Stimulated activated naive B cell treated with anti-CD40 and anti-IgM and Interleukin-4, amounts not matched to agents 10 μg/mL and 1 μg/mL and 100 μg/mL, for 72 hours (primary cell): Measurements from ENCODE around the gene SLC10A2.
"Not testable (repeated sequence)": the region's sequence is repeated elsewhere in the genome, so short reads cannot be mapped to it uniquely, and the experiment has no call there.

Experiments
- ATAC-seq, 2 donors: fragments of 150-1000 bp; cut with Tn5 transposase; replicated peaks; 2 replicates each; pipeline ENCODE4 v1.10.0; 2021; ENCODE audit warnings: moderate library complexity in 1 of 2
- DNase-seq: peaks from one replicate; pipeline ENCODE4 v3.0.0; 2021
- H3K27ac Mint-ChIP-seq: one replicate; pipeline ENCODE4 v1.8.0; 2022; ENCODE audit warnings: mild to moderate bottlenecking, mixed read lengths
- H3K27me3 Mint-ChIP-seq, 2 donors: one replicate each; pipeline ENCODE4 v1.8.0; 2022; ENCODE audit warnings: mixed read lengths in 2 of 2
- H3K36me3 Mint-ChIP-seq, 2 donors: one replicate each; pipeline ENCODE4 v1.8.0; 2022; ENCODE audit warnings: mixed read lengths in 2 of 2, mild to moderate bottlenecking in 1 of 2
- H3K4me1 Mint-ChIP-seq, 2 donors: one replicate each; pipeline ENCODE4 v1.8.0; 2022; ENCODE audit warnings: mixed read lengths in 2 of 2, mild to moderate bottlenecking in 1 of 2
- H3K4me3 Mint-ChIP-seq, 2 donors: one replicate each; pipeline ENCODE4 v1.8.0; 2022; ENCODE audit warnings: mild to moderate bottlenecking in 2 of 2, mixed read lengths in 2 of 2, moderate library complexity in 1 of 2
- H3K9me3 Mint-ChIP-seq, 2 donors: one replicate each; pipeline ENCODE4 v1.8.0; 2022; ENCODE audit warnings: mixed read lengths in 2 of 2, mild to moderate bottlenecking in 1 of 2

SLC10A2 gene, protein sequence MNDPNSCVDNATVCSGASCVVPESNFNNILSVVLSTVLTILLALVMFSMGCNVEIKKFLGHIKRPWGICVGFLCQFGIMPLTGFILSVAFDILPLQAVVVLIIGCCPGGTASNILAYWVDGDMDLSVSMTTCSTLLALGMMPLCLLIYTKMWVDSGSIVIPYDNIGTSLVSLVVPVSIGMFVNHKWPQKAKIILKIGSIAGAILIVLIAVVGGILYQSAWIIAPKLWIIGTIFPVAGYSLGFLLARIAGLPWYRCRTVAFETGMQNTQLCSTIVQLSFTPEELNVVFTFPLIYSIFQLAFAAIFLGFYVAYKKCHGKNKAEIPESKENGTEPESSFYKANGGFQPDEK

GRCh38 chr13:103066079-103066780 is at the start of gene SLC10A2:
TSS of gene SLC10A2 (minus strand) at chr13:103066417. CDS start at chr13:103066249, 168 bp downstream.
- no peaks in the 10 kb centered on the region for H3K9me3 Mint-ChIP-seq
- peaks cover 3 to 11% of the 10 kb centered on the region in 2 donors for H3K4me1 Mint-ChIP-seq
- H3K4me3 Mint-ChIP-seq, result no peak within 1 kb of the TSS
- ATAC-seq (no peak), DNase-seq (no peak)
- H3K36me3 Mint-ChIP-seq, result no peaks in the 10 kb centered on the region
- no peak within 1 kb of the TSS for H3K27ac Mint-ChIP-seq
- H3K27me3 Mint-ChIP-seq, result no peaks in the 10 kb centered on the region

GRCh38 chr13:103107580-103107979 is 41.4 kb upstream of the SLC10A2 start:
- H3K4me3 Mint-ChIP-seq, result no peak overlapping the region
- H3K27me3 Mint-ChIP-seq, result no peaks in the 10 kb centered on the region
- no peaks in the 10 kb centered on the region for H3K36me3 Mint-ChIP-seq
- DNase-seq, result no peak
- no peaks in the 10 kb centered on the region for H3K4me1 Mint-ChIP-seq
- H3K9me3 Mint-ChIP-seq, result no peaks in the 10 kb centered on the region
- no peak overlapping the region for H3K27ac Mint-ChIP-seq
- ATAC-seq, result no peak

- no peak for ATAC-seq
- Mint-ChIP-seq H3K4me3 (no peak overlapping the region), H3K27me3 (no peaks in the 10 kb centered on the region)
These were observed 38.1 kb upstream of the SLC10A2 start for GRCh38 chr13:103104340-103104739.

DNA sequence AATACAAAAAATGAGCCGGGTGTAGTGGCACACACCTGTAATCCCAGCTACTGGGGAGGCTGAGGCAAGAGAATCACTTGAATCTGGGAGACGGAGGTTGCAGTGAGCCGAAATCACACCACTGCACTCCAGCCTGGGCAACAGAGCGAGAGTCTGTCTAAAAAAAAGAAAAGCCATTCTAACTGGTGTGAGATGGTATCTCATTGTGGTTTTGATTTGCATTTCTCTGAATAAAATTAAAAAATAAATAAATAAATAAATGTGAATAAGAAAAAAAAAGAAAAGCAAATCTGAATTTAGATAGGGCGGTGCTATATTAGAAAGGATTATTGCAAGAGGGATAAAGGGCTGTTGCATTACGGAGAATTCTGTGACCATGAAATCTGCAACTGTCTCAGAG is 37.2 kb upstream of the SLC10A2 start:
- H3K36me3 Mint-ChIP-seq, H3K4me1 Mint-ChIP-seq, ATAC-seq, H3K9me3 Mint-ChIP-seq, H3K27ac Mint-ChIP-seq, DNase-seq, H3K4me3 Mint-ChIP-seq, H3K27me3 Mint-ChIP-seq: not testable (repeated sequence)

More at GRCh38 chr13:103104340-103104739, 38.1 kb upstream of the SLC10A2 start:
- DNase-seq, result no peak
- peaks cover 0 to 1% of the 10 kb centered on the region in 2 donors for H3K4me1 Mint-ChIP-seq
- no peaks in the 10 kb centered on the region for H3K9me3 Mint-ChIP-seq
- no peak overlapping the region for H3K27ac Mint-ChIP-seq
- no peaks in the 10 kb centered on the region for H3K36me3 Mint-ChIP-seq

DNA sequence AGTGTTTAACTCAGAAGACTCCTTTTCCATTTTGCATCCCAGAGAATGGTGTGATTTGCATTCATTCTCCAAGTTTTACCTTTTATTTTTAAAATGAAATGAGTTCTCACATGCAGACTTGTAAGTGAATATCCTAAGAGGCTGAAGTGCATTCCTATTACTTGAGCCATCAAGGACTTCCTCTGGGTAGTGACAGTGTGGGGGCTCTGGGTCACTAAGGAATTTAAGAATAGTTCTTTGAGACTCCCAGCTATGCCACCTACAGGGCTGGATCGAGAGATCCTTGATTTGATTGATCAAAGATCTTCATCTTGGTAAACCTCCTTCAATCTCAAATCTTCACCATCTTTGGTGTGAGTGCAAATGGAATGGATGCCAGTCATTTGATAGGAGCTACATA is 36.3 kb upstream of the SLC10A2 start:
- Mint-ChIP-seq H3K36me3 (no peaks in the 10 kb centered on the region), H3K9me3 (no peaks in the 10 kb centered on the region), H3K4me3 (no peak overlapping the region), H3K27me3 (no peaks in the 10 kb centered on the region), H3K4me1 (peaks cover 0 to 1% of the 10 kb centered on the region in 2 donors), H3K27ac (no peak overlapping the region)
- DNase-seq (no peak), ATAC-seq (no peak)

DNA sequence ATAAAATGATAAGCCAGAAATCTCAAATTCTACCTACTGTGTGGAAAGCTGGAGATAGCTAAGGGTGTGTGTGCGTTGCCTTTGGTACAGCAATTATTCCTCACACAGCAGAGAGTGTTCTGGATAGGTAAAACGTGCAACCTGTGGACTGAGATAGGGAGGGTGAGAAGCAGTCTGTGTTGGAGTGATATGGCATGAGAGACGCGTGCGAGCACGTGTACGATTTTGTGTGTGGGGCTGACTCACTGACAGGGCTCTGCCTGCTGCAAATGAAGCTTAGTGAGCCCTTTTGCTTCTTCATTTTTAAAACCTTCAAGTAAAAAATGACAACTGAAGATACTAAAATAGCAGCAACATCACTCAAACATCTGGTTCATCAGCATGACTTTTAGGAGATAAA is 35.7 kb upstream of the SLC10A2 start:
- DNase-seq, result no peak
- peaks cover 0 to 1% of the 10 kb centered on the region in 2 donors for H3K4me1 Mint-ChIP-seq
- H3K27me3 Mint-ChIP-seq, result no peaks in the 10 kb centered on the region
- H3K27ac Mint-ChIP-seq, result no peak overlapping the region
- no peaks in the 10 kb centered on the region for H3K9me3 Mint-ChIP-seq
- H3K36me3 Mint-ChIP-seq, result no peaks in the 10 kb centered on the region
- no peak overlapping the region for H3K4me3 Mint-ChIP-seq
- ATAC-seq, result no peak

GRCh38 chr13:103101500-103101899 is 35.3 kb upstream of the SLC10A2 start:
- no peaks in the 10 kb centered on the region for H3K36me3 Mint-ChIP-seq
- no peak for DNase-seq
- peaks cover 0 to 1% of the 10 kb centered on the region in 2 donors for H3K4me1 Mint-ChIP-seq
- no peaks in the 10 kb centered on the region for H3K27me3 Mint-ChIP-seq
- no peaks in the 10 kb centered on the region for H3K9me3 Mint-ChIP-seq
- ATAC-seq, result no peak
- H3K4me3 Mint-ChIP-seq, result no peak overlapping the region
- no peak overlapping the region for H3K27ac Mint-ChIP-seq

DNA sequence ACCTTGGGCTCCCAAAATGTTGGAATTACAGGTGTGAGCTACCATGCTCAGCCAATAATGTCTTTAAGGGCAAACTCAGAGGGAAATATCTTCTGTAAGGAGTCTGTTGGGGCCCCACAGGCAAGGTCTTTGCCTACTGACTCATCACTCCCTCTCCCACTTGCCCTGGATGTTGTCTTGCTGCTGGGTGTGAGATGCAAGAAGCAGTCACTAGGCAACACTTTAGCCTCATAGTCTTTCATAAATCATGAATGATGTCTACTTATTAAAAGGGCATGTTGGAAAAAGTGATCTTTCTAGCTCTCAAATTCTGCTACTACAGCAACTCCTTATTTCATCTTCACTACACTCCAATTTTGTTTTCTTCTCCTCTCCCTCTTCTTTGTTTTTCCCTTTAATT is 34.6 kb upstream of the SLC10A2 start:
- Mint-ChIP-seq H3K9me3 (no peaks in the 10 kb centered on the region), H3K27ac (no peak overlapping the region), H3K4me3 (no peak overlapping the region), H3K4me1 (peaks cover 0 to 1% of the 10 kb centered on the region in 2 donors), H3K27me3 (no peaks in the 10 kb centered on the region), H3K36me3 (no peaks in the 10 kb centered on the region)
- no peak for ATAC-seq
- DNase-seq, result no peak

DNA sequence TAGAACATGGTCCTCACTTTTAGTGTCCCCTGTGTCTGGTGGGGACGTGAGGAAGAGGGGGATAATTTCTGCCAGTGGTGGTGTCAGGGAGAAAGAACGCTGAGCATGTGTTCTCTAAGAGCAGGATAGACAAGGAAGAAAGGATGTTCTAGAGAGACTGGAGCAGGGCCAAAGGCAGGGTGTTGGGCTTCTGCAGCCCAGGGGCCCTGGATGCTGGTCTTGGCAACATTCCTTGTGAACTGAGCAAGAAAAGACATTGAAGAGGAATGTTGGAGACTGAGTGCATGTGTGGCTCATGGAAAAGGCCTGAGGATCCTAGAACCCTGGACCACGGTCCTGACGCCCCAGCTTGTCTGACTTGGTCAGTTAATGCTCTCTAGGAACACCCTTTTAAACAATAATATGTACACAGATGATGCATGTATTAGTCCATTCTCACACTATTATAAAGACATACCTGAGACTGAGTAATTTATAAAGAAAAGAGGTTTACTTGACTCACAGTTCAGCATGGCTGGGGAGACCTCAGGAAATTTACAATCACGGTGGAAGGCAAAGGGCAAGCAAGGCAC is 33.6 kb upstream of the SLC10A2 start:
- H3K27ac Mint-ChIP-seq, result no peak overlapping the region
- H3K36me3 Mint-ChIP-seq, result no peaks in the 10 kb centered on the region
- peaks cover 0 to 1% of the 10 kb centered on the region in 2 donors for H3K4me1 Mint-ChIP-seq
- H3K9me3 Mint-ChIP-seq, result peaks cover 0 to under 1% of the 10 kb centered on the region in 2 donors
- H3K4me3 Mint-ChIP-seq, result no peak overlapping the region
- no peaks in the 10 kb centered on the region for H3K27me3 Mint-ChIP-seq
- ATAC-seq, result no peak
- no peak for DNase-seq

DNA sequence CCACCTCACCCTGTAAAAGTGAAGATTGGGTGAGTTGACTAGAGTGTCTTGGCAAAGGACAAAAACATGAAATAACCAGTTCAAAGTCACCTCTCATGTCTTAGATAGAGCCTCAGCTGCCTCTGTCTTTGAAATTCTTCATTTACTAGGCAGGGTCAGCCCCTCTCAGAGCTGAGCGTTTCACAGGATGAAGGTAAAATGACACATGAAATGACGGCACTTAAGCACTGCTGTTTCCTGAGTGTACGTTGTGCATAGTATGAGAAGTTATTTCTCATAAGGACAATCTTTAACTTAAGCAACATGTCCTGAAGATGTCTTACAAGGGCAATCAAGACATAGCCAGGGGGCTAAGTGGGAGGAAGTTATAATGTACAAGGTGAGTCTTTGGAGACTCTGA is 32.3 kb upstream of the SLC10A2 start:
- no peak overlapping the region for H3K4me3 Mint-ChIP-seq
- H3K4me1 Mint-ChIP-seq, result peaks cover 0 to 1% of the 10 kb centered on the region in 2 donors
- peaks cover 3 to 7% of the 10 kb centered on the region in 2 donors for H3K9me3 Mint-ChIP-seq
- peaks cover 0 to 5% of the 10 kb centered on the region in 2 donors for H3K36me3 Mint-ChIP-seq
- no peak for DNase-seq
- no peaks in the 10 kb centered on the region for H3K27me3 Mint-ChIP-seq
- no peak overlapping the region for H3K27ac Mint-ChIP-seq
- no peak for ATAC-seq

GRCh38 chr13:103097366-103097928 is 31.2 kb upstream of the SLC10A2 start:
- DNase-seq, result no peak
- no peak overlapping the region for H3K4me3 Mint-ChIP-seq
- H3K9me3 Mint-ChIP-seq, result peaks cover 4 to 12% of the 10 kb centered on the region in 2 donors
- ATAC-seq, result no peak
- no peak overlapping the region for H3K27ac Mint-ChIP-seq
- H3K36me3 Mint-ChIP-seq, result peaks cover 0 to 8% of the 10 kb centered on the region in 2 donors
- no peaks in the 10 kb centered on the region for H3K27me3 Mint-ChIP-seq
- peaks cover 0 to 1% of the 10 kb centered on the region in 2 donors for H3K4me1 Mint-ChIP-seq

- not testable (repeated sequence) for DNase-seq, H3K27me3 Mint-ChIP-seq, H3K27ac Mint-ChIP-seq, H3K36me3 Mint-ChIP-seq, H3K4me3 Mint-ChIP-seq, ATAC-seq, H3K4me1 Mint-ChIP-seq
- peaks cover 9 to 17% of the 10 kb centered on the region in 2 donors for H3K9me3 Mint-ChIP-seq
These were observed 27.4 kb upstream of the SLC10A2 start for GRCh38 chr13:103093649-103094048.

DNA sequence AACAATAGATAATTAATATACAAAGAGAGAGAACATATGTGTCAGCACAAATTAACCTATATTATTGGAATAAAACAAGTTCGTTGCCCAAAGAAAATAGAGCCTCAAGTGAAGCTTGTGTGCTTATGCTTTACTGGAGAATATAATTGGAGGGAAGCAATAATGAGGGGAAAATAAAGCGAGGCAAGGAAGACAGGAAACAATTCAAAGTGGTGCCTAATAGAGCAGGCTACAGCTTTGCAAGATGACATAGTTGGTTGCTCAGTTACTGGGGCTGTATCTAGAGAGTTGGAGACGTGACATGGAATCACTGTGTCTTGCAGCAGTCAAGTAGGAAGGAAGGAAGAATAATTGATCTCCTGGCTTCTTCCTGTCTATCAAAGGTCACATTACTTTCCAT is 21.1 kb upstream of the SLC10A2 start:
- Mint-ChIP-seq H3K4me3 (no peak overlapping the region), H3K4me1 (no peaks in the 10 kb centered on the region), H3K36me3 (peaks cover 0 to 3% of the 10 kb centered on the region in 2 donors), H3K9me3 (peaks cover 3 to 5% of the 10 kb centered on the region in 2 donors), H3K27ac (no peak overlapping the region), H3K27me3 (no peaks in the 10 kb centered on the region)
- ATAC-seq (no peak), DNase-seq (no peak)

DNA sequence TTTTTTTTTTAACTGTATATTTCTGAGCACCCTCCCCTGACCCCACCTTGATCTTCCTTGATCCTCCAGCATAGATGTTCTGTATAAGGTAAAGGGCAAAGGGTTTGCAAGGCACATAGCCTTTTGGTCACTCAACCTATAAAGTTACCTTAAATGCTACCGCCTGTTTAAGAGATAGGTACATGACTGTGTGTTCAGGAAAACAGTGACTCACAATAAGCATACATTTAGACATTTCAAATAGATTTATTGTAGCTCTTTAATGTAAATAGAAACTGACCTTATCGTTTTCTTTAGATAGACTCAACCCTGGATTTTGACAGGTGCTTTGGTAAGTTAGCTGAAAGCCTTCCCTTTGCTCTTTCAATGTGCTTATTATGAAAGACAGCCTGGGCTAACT is 15.2 kb upstream of the SLC10A2 start:
- Mint-ChIP-seq H3K4me3 (no peak overlapping the region), H3K9me3 (peaks cover 0 to 3% of the 10 kb centered on the region in 2 donors), H3K27me3 (no peaks in the 10 kb centered on the region), H3K27ac (no peak overlapping the region), H3K36me3 (no peaks in the 10 kb centered on the region), H3K4me1 (peaks cover 12 to 13% of the 10 kb centered on the region in 2 donors)
- DNase-seq, result no peak
- no peak for ATAC-seq
